ENCODE data around the gene GRIK3. TPM values are rescaled to one million over a fixed set of nuclear protein-coding genes. Genes with fewer than 3 reads are reported as not detected.

The GRIK3 gene
- total and polyA plus RNA-seq, 8 donors, result under 0.01 to 4.9 (median 0.46) TPM; not detected in 1

- peak in 1 of 2 donors; percentile 18 for DNase-seq
- no peaks in the 10 kb centered on the region for H3K36me3 ChIP-seq
- intact Hi-C loops (cut with DNase I; ENCODE audit: low total_unique reads), result no loop called here
- H3K4me1 ChIP-seq, result peaks cover 0 to 10% (median 0%) of the 10 kb centered on the region in 4 donors
- H3K9me3 ChIP-seq, result no peaks in the 10 kb centered on the region
- H3K4me3 ChIP-seq, result no peak overlapping the region
- WGBS, 5 donors, result 49 to 76% (median 57%) methylated on average over 7 to 10 of the region's 10 CpGs
- H3K27ac ChIP-seq, result peak overlapping the region in 1 of 5 donors; percentile 37
- H3K27me3 ChIP-seq, result peaks cover 0 to 39% (median 10%) of the 10 kb centered on the region in 3 donors
- TF ChIP-seq CTCF (IDR thresholded peaks at IDR 0.05), result no peak
- TF ChIP-seq POLR2AphosphoS5 (IDR thresholded peaks at IDR 0.05), result no peak
- no peak for TF ChIP-seq POLR2A (IDR thresholded peaks at IDR 0.05)
- TF ChIP-seq EP300 (IDR thresholded peaks at IDR 0.05), result no peak
Measured at GRCh38 chr1:36988321-36988720, 46.0 kb downstream of the GRIK3 start.

GRCh38 chr1:36987276-36987675 is 47.0 kb downstream of the GRIK3 start:
- Histone ChIP-seq H3K27ac (no peak overlapping the region), H3K4me3 (no peak overlapping the region), H3K36me3 (no peaks in the 10 kb centered on the region), H3K27me3 (peaks cover 0 to 50% (median 10%) of the 10 kb centered on the region in 3 donors), H3K9me3 (no peaks in the 10 kb centered on the region), H3K4me1 (peaks cover 0 to 10% (median 0%) of the 10 kb centered on the region in 4 donors)
- DNase-seq, result no peak
- intact Hi-C loops (cut with DNase I; ENCODE audit: low total_unique reads), result no loop called here
- TF ChIP-seq EP300 (IDR thresholded peaks at IDR 0.05) (no peak), POLR2A (IDR thresholded peaks at IDR 0.05) (no peak), CTCF (IDR thresholded peaks at IDR 0.05) (no peak), POLR2AphosphoS5 (IDR thresholded peaks at IDR 0.05) (no peak)
- WGBS, 5 donors, result 67 to 79% (median 79%) methylated on average over 2 of the region's 2 CpGs

- H3K27ac ChIP-seq, result no peak overlapping the region
- H3K27me3 ChIP-seq, result peaks cover 0 to 58% (median 10%) of the 10 kb centered on the region in 3 donors
- intact Hi-C loops (cut with DNase I; ENCODE audit: low total_unique reads), result no loop called here
- H3K36me3 ChIP-seq, result no peaks in the 10 kb centered on the region
- no peak for TF ChIP-seq POLR2A (IDR thresholded peaks at IDR 0.05)
- no peak for TF ChIP-seq EP300 (IDR thresholded peaks at IDR 0.05)
- TF ChIP-seq POLR2AphosphoS5 (IDR thresholded peaks at IDR 0.05), result no peak
- TF ChIP-seq CTCF (IDR thresholded peaks at IDR 0.05), result no peak
- no peak overlapping the region for H3K4me3 ChIP-seq
- 69 to 85% (median 78%) methylated on average over 6 of the region's 6 CpGs for WGBS, 5 donors
- no peak for DNase-seq
- H3K9me3 ChIP-seq, result no peaks in the 10 kb centered on the region
- peaks cover 0 to 10% (median 0%) of the 10 kb centered on the region in 4 donors for H3K4me1 ChIP-seq
Measured at GRCh38 chr1:36986241-36986985, 47.9 kb downstream of the GRIK3 start.

- intact Hi-C loops (cut with DNase I; ENCODE audit: low total_unique reads), result no loop called here
- WGBS, 5 donors, result 57 to 77% (median 69%) methylated on average over 9 of the region's 9 CpGs
- H3K9me3 ChIP-seq, result no peaks in the 10 kb centered on the region
- peaks cover 0 to 10% (median 0%) of the 10 kb centered on the region in 4 donors for H3K4me1 ChIP-seq
- no peak for DNase-seq
- no peak for TF ChIP-seq CTCF (IDR thresholded peaks at IDR 0.05)
- no peak for TF ChIP-seq POLR2AphosphoS5 (IDR thresholded peaks at IDR 0.05)
- TF ChIP-seq EP300 (IDR thresholded peaks at IDR 0.05), result no peak
- TF ChIP-seq POLR2A (IDR thresholded peaks at IDR 0.05), result no peak
- no peak overlapping the region for H3K27ac ChIP-seq
- H3K36me3 ChIP-seq, result no peaks in the 10 kb centered on the region
- no peak overlapping the region for H3K4me3 ChIP-seq
- peaks cover 0 to 58% (median 8%) of the 10 kb centered on the region in 3 donors for H3K27me3 ChIP-seq
Measured at GRCh38 chr1:36984675-36985074, 49.6 kb downstream of the GRIK3 start.

All from stomach (tissue), 9 donors.